ENCODE results near the gene DMRT3.

- no peak for TF ChIP-seq CBFB (CRISPR knock-in tag; IDR thresholded peaks at IDR 0.05; ENCODE audit: low read depth)
- no peak for TF ChIP-seq SMAD4 (CRISPR knock-in tag; IDR thresholded peaks at IDR 0.05)
- TF ChIP-seq ZNF263 (CRISPR knock-in tag; IDR thresholded peaks at IDR 0.05; ENCODE audit: low read depth), result no peak
- TF ChIP-seq TEAD1 (CRISPR knock-in tag; IDR thresholded peaks at IDR 0.05), result no peak
- TF ChIP-seq ZNF121 (CRISPR knock-in tag; IDR thresholded peaks at IDR 0.05), result no peak
- no peak for TF ChIP-seq TCF7 (CRISPR knock-in tag; IDR thresholded peaks at IDR 0.05; ENCODE audit: low read depth)
- TF ChIP-seq CTCF (IDR thresholded peaks at IDR 0.05), result no peak
- no peak for TF ChIP-seq NFE2L1 (CRISPR knock-in tag; IDR thresholded peaks at IDR 0.05)
- TF ChIP-seq JAZF1 (CRISPR knock-in tag; IDR thresholded peaks at IDR 0.05), result no peak
- TF ChIP-seq NR3C1 (CRISPR knock-in tag; conservative IDR thresholded peaks at IDR 0.05; ENCODE audit: low read depth), result no peak
- TF ChIP-seq CREB1 (CRISPR knock-in tag; IDR thresholded peaks at IDR 0.05), result no peak
Observed at GRCh38 chr9:935348-935965, 41.0 kb upstream of the DMRT3 start.
